ENCODE results near the gene DDR1.
"Not testable (repeated sequence)": the region's sequence is repeated elsewhere in the genome, so short reads cannot be mapped to it uniquely, and the experiment has no call there.

The DDR1 gene

GRCh38 chr6:30907758-30908591 is 23.7 kb downstream of the DDR1 start, which contains the start of gene GTF2H4:
TSS of gene GTF2H4 (plus strand) at chr6:30908207.
- TF ChIP-seq CTCF (conservative IDR thresholded peaks at IDR 0.05; ENCODE audit: low read depth, low read length), result no peak
- DNase-seq (ENCODE audit: low read depth), result peak; percentile 99
- H3K4me3 ChIP-seq (ENCODE audit: low read depth, low read length), result peak within 1 kb of the TSS; percentile 85

- TF ChIP-seq CTCF (conservative IDR thresholded peaks at IDR 0.05; ENCODE audit: low read depth, low read length), result no peak
- H3K4me3 ChIP-seq (ENCODE audit: low read depth, low read length), result peak overlapping the region; percentile 85
- no peak for DNase-seq (ENCODE audit: low read depth)
Observed at GRCh38 chr6:30908700-30909099, 24.4 kb downstream of the DDR1 start.

- DNase-seq (ENCODE audit: low read depth); H3K4me3 ChIP-seq (ENCODE audit: low read depth, low read length): not testable (repeated sequence)
Observed at GRCh38 chr6:30910473-30910872, 26.2 kb downstream of the DDR1 start.

- DNase-seq (ENCODE audit: low read depth), result no peak
- no peak overlapping the region for H3K4me3 ChIP-seq (ENCODE audit: low read depth, low read length)
- no peak for TF ChIP-seq CTCF (conservative IDR thresholded peaks at IDR 0.05; ENCODE audit: low read depth, low read length)
Observed at GRCh38 chr6:30912746-30913520, 28.6 kb downstream of the DDR1 start.

GRCh38 chr6:30913721-30914075 is 29.4 kb downstream of the DDR1 start:
- no peak for DNase-seq (ENCODE audit: low read depth)
- peak overlapping the region; percentile 63 for H3K4me3 ChIP-seq (ENCODE audit: low read depth, low read length)
- no peak for TF ChIP-seq CTCF (conservative IDR thresholded peaks at IDR 0.05; ENCODE audit: low read depth, low read length)

GRCh38 chr6:30914076-30914853 is 29.9 kb downstream of the DDR1 start, which contains the start of gene VARS2:
TSS of gene VARS2 (plus strand) at chr6:30914238. CDS start at chr6:30914837, 599 bp downstream.
- peak; percentile 90 for DNase-seq (ENCODE audit: low read depth)
- H3K4me3 ChIP-seq (ENCODE audit: low read depth, low read length), result peak within 1 kb of the TSS; percentile 63
- TF ChIP-seq CTCF (conservative IDR thresholded peaks at IDR 0.05; ENCODE audit: low read depth, low read length), result peak; percentile 50

Data from choroid plexus epithelial cell (primary cell).